ENCODE results near the gene CREB3L2. TPM values are rescaled to one million over a fixed set of nuclear protein-coding genes. Genes with fewer than 3 reads are reported as not detected.
A peak's percentile ranks its signal among the peaks of the same experiment; 100 is the strongest.

CREB3L2 gene
- total RNA-seq, 1 experiment from 2014 or later = 49.8 TPM

DNA sequence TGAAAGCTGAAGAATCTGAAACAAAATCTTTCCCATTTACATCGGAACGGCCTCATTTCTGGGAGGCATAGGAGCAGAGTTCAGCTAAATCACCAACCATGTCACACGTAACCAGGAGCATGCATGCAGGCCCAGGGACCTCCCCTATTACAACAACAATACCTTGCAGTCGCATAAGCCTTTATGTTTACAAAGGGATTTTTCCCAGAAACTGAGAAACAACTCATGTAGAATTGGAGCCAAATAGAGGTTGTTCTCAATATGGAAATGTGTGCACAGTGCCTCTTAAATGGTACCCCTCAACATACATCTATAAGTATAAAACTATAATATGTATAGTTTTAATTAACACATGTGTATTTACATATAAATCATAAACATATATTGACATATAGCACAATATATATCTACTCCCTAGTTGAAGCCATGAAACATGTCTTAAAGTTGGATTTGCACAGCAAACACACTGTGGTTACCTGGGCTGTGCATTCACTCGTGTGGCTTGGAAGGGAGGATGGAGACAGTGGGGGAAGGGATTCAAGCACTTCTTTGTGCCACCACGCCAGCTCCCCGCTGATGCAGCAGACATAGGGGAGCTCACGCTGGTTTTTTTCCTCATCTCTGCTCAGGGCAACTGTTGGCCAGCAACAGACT lies 120.2 kb downstream of the CREB3L2 start (continued):
- TF ChIP-seq CEBPB (IDR thresholded peaks at IDR 0.05; ENCODE audit: low read depth) (no peak), ZFX (IDR thresholded peaks at IDR 0.05) (no peak)
- TF ChIP-seq, protein P1, sequence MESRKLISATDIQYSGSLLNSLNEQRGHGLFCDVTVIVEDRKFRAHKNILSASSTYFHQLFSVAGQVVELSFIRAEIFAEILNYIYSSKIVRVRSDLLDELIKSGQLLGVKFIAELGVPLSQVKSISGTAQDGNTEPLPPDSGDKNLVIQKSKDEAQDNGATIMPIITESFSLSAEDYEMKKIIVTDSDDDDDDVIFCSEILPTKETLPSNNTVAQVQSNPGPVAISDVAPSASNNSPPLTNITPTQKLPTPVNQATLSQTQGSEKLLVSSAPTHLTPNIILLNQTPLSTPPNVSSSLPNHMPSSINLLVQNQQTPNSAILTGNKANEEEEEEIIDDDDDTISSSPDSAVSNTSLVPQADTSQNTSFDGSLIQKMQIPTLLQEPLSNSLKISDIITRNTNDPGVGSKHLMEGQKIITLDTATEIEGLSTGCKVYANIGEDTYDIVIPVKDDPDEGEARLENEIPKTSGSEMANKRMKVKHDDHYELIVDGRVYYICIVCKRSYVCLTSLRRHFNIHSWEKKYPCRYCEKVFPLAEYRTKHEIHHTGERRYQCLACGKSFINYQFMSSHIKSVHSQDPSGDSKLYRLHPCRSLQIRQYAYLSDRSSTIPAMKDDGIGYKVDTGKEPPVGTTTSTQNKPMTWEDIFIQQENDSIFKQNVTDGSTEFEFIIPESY (IDR thresholded peaks at IDR 0.05; ENCODE audit: extremely low read depth, insufficient replicate concordance, low read length) = no peak
- TF ChIP-seq, protein P2, sequence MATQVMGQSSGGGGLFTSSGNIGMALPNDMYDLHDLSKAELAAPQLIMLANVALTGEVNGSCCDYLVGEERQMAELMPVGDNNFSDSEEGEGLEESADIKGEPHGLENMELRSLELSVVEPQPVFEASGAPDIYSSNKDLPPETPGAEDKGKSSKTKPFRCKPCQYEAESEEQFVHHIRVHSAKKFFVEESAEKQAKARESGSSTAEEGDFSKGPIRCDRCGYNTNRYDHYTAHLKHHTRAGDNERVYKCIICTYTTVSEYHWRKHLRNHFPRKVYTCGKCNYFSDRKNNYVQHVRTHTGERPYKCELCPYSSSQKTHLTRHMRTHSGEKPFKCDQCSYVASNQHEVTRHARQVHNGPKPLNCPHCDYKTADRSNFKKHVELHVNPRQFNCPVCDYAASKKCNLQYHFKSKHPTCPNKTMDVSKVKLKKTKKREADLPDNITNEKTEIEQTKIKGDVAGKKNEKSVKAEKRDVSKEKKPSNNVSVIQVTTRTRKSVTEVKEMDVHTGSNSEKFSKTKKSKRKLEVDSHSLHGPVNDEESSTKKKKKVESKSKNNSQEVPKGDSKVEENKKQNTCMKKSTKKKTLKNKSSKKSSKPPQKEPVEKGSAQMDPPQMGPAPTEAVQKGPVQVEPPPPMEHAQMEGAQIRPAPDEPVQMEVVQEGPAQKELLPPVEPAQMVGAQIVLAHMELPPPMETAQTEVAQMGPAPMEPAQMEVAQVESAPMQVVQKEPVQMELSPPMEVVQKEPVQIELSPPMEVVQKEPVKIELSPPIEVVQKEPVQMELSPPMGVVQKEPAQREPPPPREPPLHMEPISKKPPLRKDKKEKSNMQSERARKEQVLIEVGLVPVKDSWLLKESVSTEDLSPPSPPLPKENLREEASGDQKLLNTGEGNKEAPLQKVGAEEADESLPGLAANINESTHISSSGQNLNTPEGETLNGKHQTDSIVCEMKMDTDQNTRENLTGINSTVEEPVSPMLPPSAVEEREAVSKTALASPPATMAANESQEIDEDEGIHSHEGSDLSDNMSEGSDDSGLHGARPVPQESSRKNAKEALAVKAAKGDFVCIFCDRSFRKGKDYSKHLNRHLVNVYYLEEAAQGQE (IDR thresholded peaks at IDR 0.05; ENCODE audit: low read depth) = no peak

DNA sequence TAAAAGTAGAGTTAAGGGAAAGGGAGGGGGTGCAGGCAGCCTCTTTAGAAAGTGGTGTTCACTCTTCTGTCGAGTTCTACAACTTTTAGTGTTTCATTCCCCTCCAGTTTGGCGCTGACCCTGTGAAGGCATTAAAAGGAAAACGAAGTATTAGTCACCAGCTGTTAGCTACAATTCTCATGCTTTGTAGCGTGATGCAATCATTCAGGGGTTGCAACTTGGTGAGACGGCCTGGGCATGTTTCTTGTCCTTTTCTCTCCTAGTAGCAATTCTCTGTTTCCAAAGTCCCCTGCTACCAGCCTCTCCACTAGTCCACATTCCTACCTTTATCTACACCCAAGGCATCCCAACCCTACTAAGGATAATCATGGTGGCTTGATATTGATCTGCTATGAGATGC lies 121.5 kb downstream of the CREB3L2 start:
- Histone ChIP-seq H3K4me2 (ENCODE audit: low read length) (no peak overlapping the region), H2AFZ (ENCODE audit: low read depth, low read length, poor library complexity, severe bottlenecking) (no peak overlapping the region), H3K27me3 (ENCODE audit: insufficient read depth, low read length) (no peaks in the 10 kb centered on the region), H4K20me1 (ENCODE audit: insufficient read depth) (no peaks in the 10 kb centered on the region), H3K4me3 (replicated peaks in 1 of 2; ENCODE audit: low read depth in 1 of 2, low read length in 2 of 2) (no peak overlapping the region), H3K27ac (ENCODE audit: low read depth, low read length) (no peak overlapping the region), H3K9ac (ENCODE audit: low read length) (no peak overlapping the region), H3K9me2 (ENCODE audit: insufficient read depth) (no peaks in the 10 kb centered on the region), H3K36me3 (ENCODE audit: control insufficient read depth in 1 of 2, insufficient read depth in 2 of 2, low read length in 2 of 2) (peaks cover 0 to 5% of the 10 kb centered on the region in 2 experiments; a peak in 2 of 4 replicates), H3K4me1 (ENCODE audit: control insufficient read depth in 1 of 2, insufficient read depth in 2 of 2, low read length in 2 of 2) (peaks cover 16 to 23% of the 10 kb centered on the region in 2 experiments), H3K9me3 (ENCODE audit: control insufficient read depth in 1 of 2, insufficient read depth in 1 of 2, low read depth in 1 of 2, low read length in 2 of 2) (no peaks in the 10 kb centered on the region), H3K79me2 (ENCODE audit: insufficient read depth, low read length) (no peaks in the 10 kb centered on the region)
- ATAC-seq (no peak), DNase-seq (ENCODE audit: low read depth, low spot score) (no peak)
- ChIA-PET RAD21 (ENCODE audit: low non-redundant PET in 1 of 2, low total read pairs in 2 of 2, uncharacterized antibody in 2 of 2, unreplicated experiment in 2 of 2) (no interaction called here), POLR2A (no interaction called here), CTCF (no interaction called here)
- intact Hi-C loops (cut with micrococcal nuclease) = no loop called here
- no TSS peak for BruUV-seq (replicated peaks)
- TF ChIP-seq ZNF274 (IDR thresholded peaks at IDR 0.05; ENCODE audit: low read depth, low read length) = no peak
- TF ChIP-seq CEBPB (IDR thresholded peaks at IDR 0.05; ENCODE audit: low read depth) = peak; percentile 22; the same call in 1 of the 2 replicates

Measured in HCT116 (cell line).